Spleen (tissue), 11 donors: Measurements from ENCODE around the gene MYO1A. TPM values are rescaled to one million over a fixed set of nuclear protein-coding genes. Genes with fewer than 3 reads are reported as not detected.
A peak's percentile ranks its signal among the peaks of the same experiment; 100 is the strongest.

ENCODE experiments used
- DNase-seq: peaks from one replicate; pipeline ENCODE4 v3.0.0-alpha.2; 2020
- H3K27ac ChIP-seq, 8 donors: fragments of 200-600 bp; sonication (generic) in 7 of 8; 1 replicate in 4 of 8; 2 replicates in 4 of 8; pipeline versions ENCODE4 v1.5.0 to v1.8.0; 2016 to 2021; ENCODE audit warnings: inconsistent platforms in 4 of 8, mild to moderate bottlenecking in 4 of 8, moderate library complexity in 1 of 8
- H3K27me3 ChIP-seq, 7 donors: fragments of 200-600 bp; sonication (generic) in 6 of 7; replicated peaks in 1 of 7; 1 replicate in 4 of 7; 2 replicates in 3 of 7; pipeline versions ENCODE4 v1.5.0 to v1.8.0; 2016 to 2021; ENCODE audit warnings: inconsistent platforms in 3 of 7, mild to moderate bottlenecking in 1 of 7
- H3K36me3 ChIP-seq, 6 donors: fragments of 200-600 bp; sonication (generic) in 5 of 6; 1 replicate in 4 of 6; 2 replicates in 2 of 6; pipeline versions ENCODE4 v1.5.0 to v1.8.0; 2016 to 2021; ENCODE audit warnings: inconsistent platforms in 2 of 6
- H3K4me1 ChIP-seq, 6 donors: fragments of 200-600 bp; sonication (generic) in 5 of 6; 1 replicate in 3 of 6; 2 replicates in 3 of 6; pipeline versions ENCODE4 v1.5.0 to v1.8.0; 2016 to 2021; ENCODE audit warnings: inconsistent platforms in 3 of 6
- H3K4me3 ChIP-seq, 8 donors: fragments of 200-600 bp; sonication (generic) in 7 of 8; 1 replicate in 4 of 8; 2 replicates in 4 of 8; pipeline versions ENCODE4 v1.5.0 to v1.8.0; 2016 to 2021; ENCODE audit warnings: inconsistent platforms in 4 of 8, mild to moderate bottlenecking in 4 of 8, moderate library complexity in 2 of 8
- H3K9me3 ChIP-seq, 8 donors: fragments of 200-600 bp; sonication (generic) in 7 of 8; 1 replicate in 4 of 8; 2 replicates in 4 of 8; pipeline versions ENCODE4 v1.5.0 to v1.8.0; 2016 to 2021; ENCODE audit warnings: inconsistent platforms in 4 of 8
- CTCF ChIP-seq, 11 experiments: fragments of 200-600 bp in 7 of 11; fragments of 450-650 bp in 4 of 11; sonication (generic) in 4 of 11; IDR thresholded peaks in 8 of 11; conservative IDR thresholded peaks in 3 of 11; 1 replicate in 7 of 11; 2 replicates in 4 of 11; pipeline versions ENCODE4 v1.4.0 to v1.8.0; 2016 to 2021; ENCODE audit warnings: antibody characterized with exemption in 11 of 11, inconsistent platforms in 4 of 11, mild to moderate bottlenecking in 1 of 11
- POLR2A ChIP-seq, 3 donors: fragments of 450-650 bp; IDR thresholded peaks; one replicate each; pipeline ENCODE4 v1.5.1; 2017; ENCODE audit warnings: antibody characterized with exemption in 3 of 3, mild to moderate bottlenecking in 1 of 3
- POLR2AphosphoS5 ChIP-seq, 3 donors: sonication (generic); formaldehyde crosslinking; IDR thresholded peaks; one replicate each; pipeline ENCODE4 v1.5.1; 2017; ENCODE audit warnings: antibody characterized with exemption in 3 of 3
- WGBS, 5 donors: extraction: QIAGEN DNeasy Blood & Tissue Kit in 3 of 5; methylation state at CpG; one replicate each; pipeline versions ENCODE4 v1.1.5 to v1.1.7; 2013 to 2018; 5-methylcytosine and 5-hydroxymethylcytosine counted together
- intact Hi-C: fragments of 100-400 bp; cut with DNase I; formaldehyde crosslinking; loops from one replicate; pipeline ENCODE4 v1.15.0; 2023; ENCODE audit warnings: low total_unique reads
- polyA plus RNA-seq, 3 donors: library from polyadenylated mRNA; stranded (reverse); fragments of 200-250 nt; gene quantifications; one replicate each; pipeline ENCODE4 v1.2.1, GENCODE V29; 2013
- total RNA-seq, 7 donors: library from RNA; depleted of rRNA in 3 of 7; stranded (reverse); fragments of >200 nt in 3 of 7; fragmentation: NEBNext Ultra II Directional in 4 of 7; extraction: Animal tissue kit (Norgen Biotek cat#: 25700) in 4 of 7; gene quantifications; one replicate each; pipeline versions ENCODE4 v1.1.0 to v1.2.1, GENCODE V29; 2016 to 2021
- donor health status: healthy with polysubstance abuse.
- donor health status: DM: no; HTN: no; CAD: no; lungs with moderate emphysema.
- donor health status: DM: no; HTN: no; CAD: no.
- donor health status: Bipolar disorder and iron deficiency.
- donor health status: healthy.
- donor health status: DM: no; HTN: no; CAD: no.
- donor health status: DM: yes; HTN: yes; CAD: no.

The MYO1A gene
- total and polyA plus RNA-seq, 10 donors, result 0.12 to 1.4 (median 0.22) TPM; not detected in 1

DNA sequence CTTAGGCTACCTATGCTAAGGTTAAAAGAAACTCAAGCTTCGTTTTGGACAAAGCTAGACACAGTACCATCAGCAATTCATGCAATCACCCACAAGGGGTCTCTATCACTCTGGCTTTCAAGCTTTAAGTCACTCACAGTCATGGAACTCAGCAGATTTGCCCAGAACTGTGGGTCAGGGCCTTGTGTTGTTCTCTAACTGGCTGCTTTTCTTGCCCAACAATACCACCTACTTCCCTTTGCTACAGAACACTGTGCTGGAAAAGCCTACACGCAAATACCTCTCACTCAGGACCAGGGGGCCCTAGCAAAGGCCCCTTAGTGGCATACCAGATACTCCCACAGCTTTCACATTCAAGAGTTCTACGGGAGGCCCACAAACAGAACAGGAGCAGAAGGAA lies 19.6 kb upstream of the MYO1A start:
- peaks cover 0 to 55% (median 25%) of the 10 kb centered on the region in 6 donors for H3K36me3 ChIP-seq
- peak in 1 of 3 donors; percentile 72 for TF ChIP-seq POLR2AphosphoS5 (IDR thresholded peaks at IDR 0.05)
- TF ChIP-seq CTCF (IDR thresholded peaks at IDR 0.05 in 8 of 11, conservative IDR thresholded peaks at IDR 0.05 in 3 of 11), result peak; percentile 73 to 97 (median 92)
- TF ChIP-seq POLR2A (IDR thresholded peaks at IDR 0.05), result no peak

GRCh38 chr12:57066245-57066644 lies 16.3 kb upstream of the MYO1A start:
- peak overlapping the region in 6 of 8 donors; percentile 13 to 85 (median 21) for H3K27ac ChIP-seq
- intact Hi-C loops, result loop anchor here (10.0 kb wide), 1 partner anchor 311 kb away; the partner anchor contains the start of gene PRIM1
- WGBS, 5 donors, result 76 to 91% (median 81%) methylated on average over 2 of the region's 2 CpGs

More for the DNA sequence above, 19.6 kb upstream of the MYO1A start:
- Histone ChIP-seq H3K27ac (peak overlapping the region; percentile 11 to 83 (median 76)), H3K27me3 (no peaks in the 10 kb centered on the region), H3K9me3 (no peaks in the 10 kb centered on the region), H3K4me1 (peaks cover 11 to 52% (median 29%) of the 10 kb centered on the region in 6 donors), H3K4me3 (peak overlapping the region in 1 of 8 donors; percentile 4)
- no peak for DNase-seq
- 16 to 27% (median 23%) methylated on average over 3 of the region's 3 CpGs for WGBS, 5 donors
- intact Hi-C loops, result loop anchor here (10.0 kb wide), 1 partner anchor 315 kb away; the partner anchor contains the start of gene PRIM1

DNA sequence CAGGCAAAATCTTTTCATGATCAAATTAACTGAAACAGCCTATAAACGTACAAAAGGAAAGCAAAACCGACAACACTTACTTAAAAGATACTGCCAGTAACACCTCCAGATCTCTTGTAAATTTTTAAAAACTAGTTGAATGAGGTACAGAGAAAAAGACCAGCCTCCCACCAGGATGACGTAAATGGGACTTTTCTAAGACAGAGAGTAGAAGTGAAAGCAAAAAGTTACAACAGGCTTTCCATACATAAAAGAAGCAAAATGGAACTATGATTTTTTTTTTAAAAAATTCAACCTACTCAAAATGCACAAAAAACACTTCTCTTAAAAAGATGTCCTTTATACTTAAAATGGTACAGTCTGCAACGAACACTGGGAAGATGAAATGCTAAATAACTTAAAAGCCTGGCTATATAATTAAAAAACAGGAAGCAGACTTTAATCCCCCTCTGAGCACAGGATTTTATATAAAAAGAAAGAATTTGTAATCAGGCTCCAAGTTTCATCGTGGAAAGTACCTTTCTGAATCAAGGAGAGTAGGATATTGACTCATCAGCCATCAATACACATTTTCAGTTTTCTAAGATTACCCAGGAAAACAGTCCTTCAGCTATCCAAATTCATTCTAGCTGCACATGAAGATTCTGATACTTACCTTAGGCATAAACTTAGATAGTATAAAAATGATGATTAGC lies 14.2 kb upstream of the MYO1A start:
- no peaks in the 10 kb centered on the region for H3K9me3 ChIP-seq
- H3K36me3 ChIP-seq, result peaks cover 0 to 52% (median 15%) of the 10 kb centered on the region in 6 donors
- H3K4me3 ChIP-seq, result peak overlapping the region in 1 of 8 donors; percentile 1
- no peak for DNase-seq
- WGBS, 5 donors, result 27 to 45% (median 40%) methylated on average over 5 of the region's 5 CpGs
- intact Hi-C loops, result loop anchor here (5.0 to 10.0 kb wide), 2 partner anchors 57 to 309 kb away; partner anchors contain the start of genes PRIM1 and ZBTB39
- peak overlapping the region; percentile 57 to 85 (median 78) for H3K27ac ChIP-seq
- peaks cover 8 to 48% (median 23%) of the 10 kb centered on the region in 6 donors for H3K4me1 ChIP-seq
- TF ChIP-seq POLR2AphosphoS5 (IDR thresholded peaks at IDR 0.05), result no peak
- no peak for TF ChIP-seq POLR2A (IDR thresholded peaks at IDR 0.05)
- TF ChIP-seq CTCF (IDR thresholded peaks at IDR 0.05 in 8 of 11, conservative IDR thresholded peaks at IDR 0.05 in 3 of 11), result no peak
- no peaks in the 10 kb centered on the region for H3K27me3 ChIP-seq

More at GRCh38 chr12:57066245-57066644, 16.3 kb upstream of the MYO1A start:
- no peaks in the 10 kb centered on the region for H3K9me3 ChIP-seq
- no peak for TF ChIP-seq CTCF (IDR thresholded peaks at IDR 0.05 in 8 of 11, conservative IDR thresholded peaks at IDR 0.05 in 3 of 11)
- TF ChIP-seq POLR2A (IDR thresholded peaks at IDR 0.05), result no peak
- TF ChIP-seq POLR2AphosphoS5 (IDR thresholded peaks at IDR 0.05), result no peak
- DNase-seq, result no peak
- H3K4me3 ChIP-seq, result no peak overlapping the region
- H3K36me3 ChIP-seq, result peaks cover 0 to 48% (median 16%) of the 10 kb centered on the region in 6 donors
- H3K4me1 ChIP-seq, result peaks cover 16 to 52% (median 34%) of the 10 kb centered on the region in 6 donors
- H3K27me3 ChIP-seq, result no peaks in the 10 kb centered on the region

- WGBS, 5 donors, result 62 to 87% (median 79%) methylated on average over 1 of the region's 1 CpG
- Histone ChIP-seq H3K4me3 (no peak overlapping the region), H3K4me1 (peaks cover 0 to 62% (median 26%) of the 10 kb centered on the region in 6 donors), H3K27ac (peak overlapping the region in 4 of 8 donors; percentile 61 to 75 (median 67)), H3K36me3 (peaks cover 0 to 57% (median 9%) of the 10 kb centered on the region in 6 donors), H3K27me3 (no peaks in the 10 kb centered on the region), H3K9me3 (no peaks in the 10 kb centered on the region)
- TF ChIP-seq POLR2A (IDR thresholded peaks at IDR 0.05) (no peak), CTCF (IDR thresholded peaks at IDR 0.05 in 8 of 11, conservative IDR thresholded peaks at IDR 0.05 in 3 of 11) (no peak)
- intact Hi-C loops, result loop anchor here (5.0 kb wide), 1 partner anchor 41 kb away; the partner anchor contains the start of gene TAC3
- DNase-seq, result no peak
These were observed 8.5 kb upstream of the MYO1A start for GRCh38 chr12:57058454-57058853.
